Measurements from ENCODE around the gene ATP1A1.
A peak's percentile ranks its signal among the peaks of the same experiment; 100 is the strongest.

Gene ATP1A1

GRCh38 chr1:116391185-116391584 lies 18.1 kb downstream of the ATP1A1 start:
- DNase-seq (ENCODE audit: low read depth): no peak

DNA sequence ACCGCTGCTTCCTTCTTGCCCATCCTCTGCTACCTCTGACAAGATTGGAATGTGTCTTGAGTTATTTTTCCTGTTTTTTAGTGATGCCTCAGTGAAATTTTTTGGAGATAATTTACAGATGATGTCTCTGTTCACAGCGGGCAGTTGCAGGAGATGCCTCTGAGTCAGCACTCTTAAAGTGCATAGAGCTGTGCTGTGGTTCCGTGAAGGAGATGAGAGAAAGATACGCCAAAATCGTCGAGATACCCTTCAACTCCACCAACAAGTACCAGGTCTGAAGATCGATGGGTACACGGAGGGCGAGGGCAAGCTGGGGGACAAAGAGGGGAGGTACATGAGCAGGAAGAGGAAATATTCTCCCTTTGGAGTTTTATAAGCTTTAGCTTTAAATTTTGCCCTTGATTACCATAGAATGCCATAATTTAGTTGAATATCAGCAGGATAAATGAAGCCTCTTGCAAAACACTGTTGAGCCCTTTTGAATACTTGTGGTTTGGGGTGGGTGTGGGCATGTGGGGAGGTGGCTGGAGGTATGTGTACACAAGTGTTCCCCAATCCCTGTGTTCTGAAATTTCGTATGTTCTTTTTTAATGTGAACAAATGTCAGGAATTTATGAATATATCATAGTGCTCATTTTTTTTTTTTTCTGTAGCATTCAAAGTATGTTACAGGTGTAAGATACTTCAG lies 19.8 kb downstream of the ATP1A1 start:
- no peak for DNase-seq (ENCODE audit: low read depth)

GRCh38 chr1:116393792-116394191 lies 20.7 kb downstream of the ATP1A1 start:
- DNase-seq (ENCODE audit: low read depth): no peak

DNA sequence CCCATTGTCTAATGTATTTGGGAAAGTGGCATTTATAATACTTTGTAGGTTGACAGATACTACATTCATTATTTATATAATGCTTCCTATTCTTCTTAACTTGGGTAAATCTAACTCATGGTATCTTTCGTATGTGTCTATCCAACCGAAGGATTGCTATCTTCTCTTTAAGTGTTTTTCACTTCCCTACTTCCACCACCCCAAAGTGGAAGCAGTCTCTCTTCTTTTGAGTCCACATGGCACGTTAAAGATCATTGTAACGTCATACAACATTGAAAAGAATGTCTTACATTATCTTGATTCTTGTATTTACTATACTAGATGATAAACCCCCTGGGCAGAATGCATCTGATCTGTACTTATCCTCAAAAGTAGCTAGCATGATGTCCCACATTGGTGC lies 21.2 kb downstream of the ATP1A1 start:
- no peak for DNase-seq (ENCODE audit: low read depth)

DNA sequence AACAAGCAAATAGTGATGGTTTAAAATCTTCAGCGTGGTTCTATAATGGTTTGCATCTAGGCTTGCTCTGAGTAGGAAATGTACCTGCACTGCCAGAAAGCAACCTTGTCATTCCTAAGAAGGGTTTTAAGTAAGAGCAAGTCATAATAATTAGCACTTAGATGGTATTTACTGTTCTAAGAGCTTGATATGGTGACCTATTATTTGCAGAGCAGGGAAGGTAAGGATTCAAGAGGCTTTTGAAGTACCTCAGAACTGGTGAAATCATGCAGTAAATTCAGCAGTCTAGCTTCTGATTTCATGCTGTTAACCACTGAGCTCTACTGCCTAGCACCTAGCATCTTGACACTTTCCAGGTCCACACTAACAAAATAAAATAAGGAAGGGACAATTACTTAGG lies 23.7 kb downstream of the ATP1A1 start:
- no peak for DNase-seq (ENCODE audit: low read depth)

GRCh38 chr1:116397728-116398127 lies 24.7 kb downstream of the ATP1A1 start:
- DNase-seq (ENCODE audit: low read depth): no peak

DNA sequence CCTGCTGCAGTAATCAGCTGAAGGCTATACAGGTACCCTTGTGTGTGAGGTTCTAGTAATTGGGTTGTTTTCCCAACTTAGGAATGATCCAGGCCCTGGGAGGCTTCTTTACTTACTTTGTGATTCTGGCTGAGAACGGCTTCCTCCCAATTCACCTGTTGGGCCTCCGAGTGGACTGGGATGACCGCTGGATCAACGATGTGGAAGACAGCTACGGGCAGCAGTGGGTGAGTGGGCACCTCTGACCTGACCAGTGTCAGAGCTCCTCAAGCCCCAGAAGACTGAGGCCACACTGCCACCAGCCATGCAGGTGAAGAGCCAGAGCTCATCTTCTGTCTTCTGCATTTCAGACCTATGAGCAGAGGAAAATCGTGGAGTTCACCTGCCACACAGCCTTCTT lies 27.7 kb downstream of the ATP1A1 start:
- DNase-seq (ENCODE audit: low read depth): no peak

GRCh38 chr1:116401646-116402176 lies 28.7 kb downstream of the ATP1A1 start:
- no peak for DNase-seq (ENCODE audit: low read depth)

DNA sequence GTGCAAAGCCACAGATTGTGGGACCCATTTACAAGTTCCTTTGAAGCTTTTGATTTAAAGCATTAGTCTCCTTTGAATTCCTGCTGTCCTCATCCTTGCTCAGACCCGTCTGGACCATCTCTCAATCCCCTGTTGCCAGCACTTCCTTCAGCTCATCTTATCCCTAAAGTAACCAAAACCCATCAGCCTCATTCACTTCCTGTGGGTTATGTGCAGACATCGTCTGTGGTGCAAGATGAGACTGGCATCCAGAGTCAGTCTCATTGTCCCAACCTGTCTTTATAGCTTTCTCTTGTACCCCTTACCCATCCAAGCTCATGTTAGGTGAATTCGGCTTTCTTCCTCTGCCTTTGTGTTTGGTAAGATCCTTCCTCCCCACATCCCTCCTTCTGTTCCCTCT lies 29.3 kb downstream of the ATP1A1 start:
- no peak for DNase-seq (ENCODE audit: low read depth)

GRCh38 chr1:116403496-116404136 lies 30.6 kb downstream of the ATP1A1 start:
- DNase-seq (ENCODE audit: low read depth): peak; percentile 22

- no peak for DNase-seq (ENCODE audit: low read depth)
Observed at GRCh38 chr1:116404699-116405098, 31.7 kb downstream of the ATP1A1 start.

GRCh38 chr1:116405241-116406135 lies 32.4 kb downstream of the ATP1A1 start:
- DNase-seq (ENCODE audit: low read depth): no peak

- DNase-seq (ENCODE audit: low read depth): no peak
Observed at GRCh38 chr1:116407033-116407432, 34.0 kb downstream of the ATP1A1 start.

- no peak for DNase-seq (ENCODE audit: low read depth)
Observed at GRCh38 chr1:116408193-116408592, 35.1 kb downstream of the ATP1A1 start.

- DNase-seq (ENCODE audit: low read depth): no peak
Observed at GRCh38 chr1:116408803-116409720, 36.0 kb downstream of the ATP1A1 start.

GRCh38 chr1:116409751-116410191 lies 36.7 kb downstream of the ATP1A1 start:
- no peak for DNase-seq (ENCODE audit: low read depth)

DNA sequence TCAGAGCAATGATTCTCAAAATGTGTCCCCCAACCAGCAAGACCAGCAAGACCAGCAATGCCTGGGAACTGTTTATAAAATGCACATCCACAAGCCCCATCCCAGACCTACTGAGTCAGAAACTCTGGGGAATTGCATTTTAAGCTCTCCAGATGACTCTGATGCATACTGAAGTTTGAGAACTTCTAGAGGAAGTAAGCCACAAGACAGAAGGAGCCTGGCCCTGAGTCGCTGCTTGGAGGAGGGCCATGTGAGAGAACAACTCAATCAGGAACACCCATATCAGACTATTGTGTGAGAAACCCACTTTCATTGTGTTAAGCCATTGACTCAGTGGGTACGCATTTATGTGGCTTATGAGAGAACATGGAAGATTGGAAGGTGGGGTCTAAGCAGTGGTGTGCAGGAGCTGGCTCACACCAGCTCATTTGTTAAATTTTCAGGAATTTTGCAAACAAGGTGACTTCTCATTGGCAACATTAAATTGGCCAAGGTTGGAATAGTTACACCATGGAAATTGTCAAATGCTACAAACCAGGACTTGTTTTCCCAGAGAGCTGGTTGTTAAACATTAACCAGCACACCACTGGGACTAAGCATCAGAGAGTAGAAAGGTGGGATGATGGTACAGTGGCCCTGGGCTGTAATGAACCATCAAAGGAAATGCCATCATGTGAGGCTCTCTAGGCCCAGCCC lies 38.9 kb downstream of the ATP1A1 start:
- peak; percentile 35 for DNase-seq (ENCODE audit: low read depth)

- no peak for DNase-seq (ENCODE audit: low read depth)
Observed at GRCh38 chr1:116412480-116412798, 39.4 kb downstream of the ATP1A1 start.

DNA sequence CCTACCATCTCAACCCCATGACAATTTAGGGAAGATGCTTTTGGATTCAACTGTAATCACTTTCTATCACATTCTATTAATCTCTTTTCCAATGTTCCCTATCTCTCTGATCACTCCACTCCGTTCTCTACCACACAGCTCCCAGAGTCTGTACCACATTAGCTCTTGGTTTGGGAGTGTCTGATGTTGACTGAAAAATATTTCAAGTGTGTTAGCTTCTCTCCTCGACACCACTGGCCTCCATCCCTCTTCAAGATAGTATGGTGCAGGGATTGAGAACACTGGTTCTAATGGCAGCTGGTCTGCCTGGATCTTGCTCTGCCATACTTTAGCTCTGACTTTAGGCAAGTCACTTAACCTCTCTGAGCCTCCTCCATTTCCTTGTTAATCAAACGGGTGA lies 39.9 kb downstream of the ATP1A1 start:
- no peak for DNase-seq (ENCODE audit: low read depth)

DNA sequence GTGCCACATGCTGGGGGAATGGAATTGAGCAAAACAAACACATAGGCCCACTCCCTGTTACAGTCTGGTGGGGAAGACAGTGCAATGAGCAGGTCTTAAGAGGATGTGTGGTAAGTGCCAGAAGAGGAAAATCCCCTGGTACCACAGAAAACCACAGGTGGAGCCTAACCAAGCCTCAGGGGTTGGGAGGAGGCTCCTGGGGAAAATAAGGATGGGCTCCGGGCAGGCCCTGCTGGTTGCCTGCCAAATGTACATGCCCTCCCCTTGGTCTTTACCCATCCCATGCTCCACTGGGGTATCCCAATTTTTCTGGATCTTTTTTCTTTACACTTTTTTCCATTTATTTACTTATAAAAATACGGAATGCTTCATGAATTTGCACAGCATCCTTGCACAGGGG lies 40.4 kb downstream of the ATP1A1 start:
- no peak for DNase-seq (ENCODE audit: low read depth)

DNA sequence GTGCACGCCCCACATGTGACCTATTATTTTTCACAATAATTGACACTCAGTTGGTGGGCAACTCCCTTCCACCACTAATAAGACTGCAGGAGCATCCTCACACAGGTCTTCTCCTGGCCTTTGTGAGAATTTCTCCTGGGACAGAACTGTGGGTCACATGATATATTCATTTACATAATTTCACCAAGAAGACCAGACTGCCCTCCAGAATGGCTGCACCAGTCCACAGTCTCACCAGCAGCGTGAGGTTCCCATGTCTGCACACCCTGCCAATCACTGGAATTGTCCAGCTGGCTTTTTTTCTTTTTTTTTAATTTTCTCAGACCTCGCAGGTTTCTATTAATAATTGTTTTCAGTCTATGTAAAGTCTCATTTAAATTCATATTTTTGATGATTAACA lies 41.3 kb downstream of the ATP1A1 start:
- no peak for DNase-seq (ENCODE audit: low read depth)
